Embryonic facial prominence (tissue), 1 donor: ENCODE measurements around the gene PRODH2.
A peak's percentile ranks its signal among the peaks of the same experiment; 100 is the strongest.
"Not testable (repeated sequence)": the region's sequence is repeated elsewhere in the genome, so short reads cannot be mapped to it uniquely, and the experiment has no call there.

ENCODE experiments used
- DNase-seq: peaks from one replicate; pipeline ENCODE4 v3.0.0-alpha.2; 2016; ENCODE audit errors: extremely low spot score

The PRODH2 gene

DNA sequence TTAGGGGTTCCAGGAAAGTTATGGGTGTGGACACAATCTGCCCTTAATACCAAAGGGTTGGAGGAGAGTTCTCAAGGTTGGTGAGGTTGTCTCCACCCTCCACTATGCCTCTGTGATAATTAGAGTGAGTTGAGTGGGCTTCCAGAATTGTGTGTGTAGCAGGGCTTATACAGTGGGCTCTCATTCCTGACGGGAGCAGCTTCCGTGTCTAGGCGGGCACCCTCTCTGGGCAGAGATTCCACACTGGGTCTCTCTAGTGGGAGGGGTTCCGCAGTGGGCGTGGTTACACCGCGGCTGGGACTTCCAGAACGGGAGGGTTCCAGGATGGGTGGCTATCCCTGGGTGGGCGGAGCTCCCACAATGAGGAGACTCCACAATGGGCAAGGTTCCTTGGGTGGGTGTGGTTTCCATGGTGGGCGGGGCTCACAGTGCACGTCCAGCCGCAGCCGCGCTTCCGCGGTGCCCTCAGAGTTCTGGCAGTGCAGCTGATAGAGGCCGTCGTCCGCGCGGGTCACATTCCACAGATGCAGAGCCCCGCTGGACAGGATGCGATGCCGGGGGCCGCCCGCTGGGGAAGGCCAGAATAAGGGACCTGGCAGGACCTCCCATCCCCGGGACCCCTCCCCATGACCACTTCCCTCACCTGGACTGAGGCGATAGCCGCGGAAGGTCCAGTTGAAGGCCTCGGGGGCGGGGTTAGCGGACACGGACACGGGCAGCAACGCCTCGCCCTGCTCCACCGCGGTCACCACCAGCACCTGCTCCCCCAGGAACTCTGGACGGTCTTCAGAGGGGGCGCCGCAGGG, 31.2 kb upstream of the PRODH2 start:
- no peak for DNase-seq

GRCh38 chr19:35842666-35843272, 30.1 kb upstream of the PRODH2 start:
- DNase-seq = no peak

- no peak for DNase-seq
Measured at GRCh38 chr19:35841961-35842595, 29.4 kb upstream of the PRODH2 start.

GRCh38 chr19:35836096-35836495, 23.5 kb upstream of the PRODH2 start:
- DNase-seq = not testable (repeated sequence)

DNA sequence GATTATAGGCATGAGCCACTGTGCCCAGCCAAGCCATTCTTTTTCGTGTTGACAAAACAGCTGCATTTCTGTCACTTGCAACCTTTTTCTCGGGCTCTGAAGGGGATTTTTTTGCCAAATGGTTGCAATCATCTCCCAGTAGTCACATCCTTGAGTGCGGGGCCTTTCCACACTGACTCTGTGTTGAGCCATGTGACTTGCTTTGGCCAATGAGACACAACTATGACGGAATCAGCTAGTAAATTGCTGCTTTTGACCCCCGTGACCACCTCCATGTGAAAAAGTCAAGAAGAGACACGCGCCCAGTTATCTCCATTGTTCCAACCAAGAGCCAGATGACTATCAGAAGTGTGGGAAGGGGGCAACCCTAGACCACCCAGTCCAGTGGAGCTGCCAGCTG, 21.3 kb upstream of the PRODH2 start:
- no peak for DNase-seq

- no peak for DNase-seq
Measured at GRCh38 chr19:35832054-35832453, 19.4 kb upstream of the PRODH2 start.

DNA sequence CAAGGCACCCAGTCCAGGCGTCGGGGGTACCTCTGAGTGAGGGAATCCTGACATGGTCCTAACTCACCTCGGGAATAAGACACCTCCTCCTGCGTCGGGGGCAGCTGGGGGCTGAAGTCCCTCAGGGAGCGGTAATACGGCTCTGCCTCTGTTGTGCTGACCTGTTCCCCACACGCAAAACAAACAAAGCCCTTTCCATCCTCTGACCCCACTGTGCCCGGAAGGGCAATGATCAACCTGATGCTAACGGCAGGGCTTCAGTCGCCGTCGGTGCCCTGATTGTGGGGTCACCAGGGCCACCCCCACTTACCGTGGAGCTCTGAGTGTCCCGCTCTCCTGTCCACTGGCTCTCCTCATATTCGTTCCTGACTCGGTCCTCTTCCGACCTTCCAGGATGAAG, 18.3 kb upstream of the PRODH2 start:
- no peak for DNase-seq

- DNase-seq = peak; percentile 27
Measured at GRCh38 chr19:35828692-35829301, 16.2 kb upstream of the PRODH2 start.

- DNase-seq = no peak
Measured at GRCh38 chr19:35824150-35824549, 11.5 kb upstream of the PRODH2 start.

- DNase-seq = no peak
Measured at GRCh38 chr19:35822579-35822978, 9.9 kb upstream of the PRODH2 start.

- no peak for DNase-seq
Measured at GRCh38 chr19:35818445-35818844, 5.8 kb upstream of the PRODH2 start.

DNA sequence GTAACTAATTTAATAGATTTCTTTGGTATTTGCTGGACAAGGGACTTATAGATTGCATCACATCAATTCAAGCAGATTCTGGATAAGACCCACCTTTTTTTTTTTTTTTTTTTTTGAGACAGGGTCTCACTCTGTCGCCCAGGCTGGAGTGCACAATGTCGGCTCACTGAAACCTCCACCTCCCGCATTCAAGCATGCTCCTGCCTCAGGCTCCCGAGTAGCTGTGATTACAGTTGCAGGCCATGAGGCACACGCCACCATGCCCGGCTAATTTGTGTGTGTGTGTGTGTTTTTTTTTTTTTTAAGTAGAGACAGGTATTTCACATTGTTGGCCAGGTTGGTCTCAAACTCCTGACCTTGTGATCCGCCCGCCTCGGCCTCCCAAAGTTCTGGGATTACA, 4.2 kb upstream of the PRODH2 start:
- DNase-seq = no peak

GRCh38 chr19:35816262-35816661, 3.6 kb upstream of the PRODH2 start:
- DNase-seq = no peak

- no peak for DNase-seq
Measured at GRCh38 chr19:35813043-35813890, 622 bp upstream of the PRODH2 start.

GRCh38 chr19:35811317-35812219, 1.1 kb downstream of the PRODH2 start:
- no peak for DNase-seq

GRCh38 chr19:35807633-35808032, 5.0 kb downstream of the PRODH2 start:
- DNase-seq = no peak

GRCh38 chr19:35806597-35806996, 6.0 kb downstream of the PRODH2 start:
- no peak for DNase-seq

DNA sequence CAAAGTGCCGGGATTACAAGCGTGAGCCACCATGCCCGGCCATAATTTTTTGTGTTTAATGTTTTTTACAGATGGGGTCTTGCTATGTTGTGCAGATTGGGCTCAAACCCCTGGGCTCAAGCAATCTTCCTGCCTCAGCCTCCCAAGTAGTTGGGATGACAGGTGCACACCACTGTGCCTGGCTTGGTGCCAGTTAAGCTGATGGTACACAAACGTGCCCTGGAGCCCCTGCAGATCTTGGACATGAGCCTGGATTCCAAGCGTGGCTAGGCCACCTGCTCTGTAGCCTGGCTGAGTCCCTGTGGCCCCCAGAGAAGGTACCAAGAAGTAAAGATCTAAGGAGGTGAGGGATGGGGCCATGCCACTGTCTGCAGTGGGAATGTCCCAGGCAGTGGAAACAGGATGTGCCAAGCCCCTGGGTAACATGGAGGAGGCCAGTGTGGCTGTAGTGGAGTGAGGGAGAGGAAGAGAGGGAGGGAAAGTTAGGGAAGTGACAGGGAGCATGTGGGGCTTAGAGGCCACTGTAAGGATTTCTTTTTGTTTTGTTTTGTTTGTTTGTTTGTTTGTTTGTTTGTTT, 7.0 kb downstream of the PRODH2 start:
- no peak for DNase-seq

DNA sequence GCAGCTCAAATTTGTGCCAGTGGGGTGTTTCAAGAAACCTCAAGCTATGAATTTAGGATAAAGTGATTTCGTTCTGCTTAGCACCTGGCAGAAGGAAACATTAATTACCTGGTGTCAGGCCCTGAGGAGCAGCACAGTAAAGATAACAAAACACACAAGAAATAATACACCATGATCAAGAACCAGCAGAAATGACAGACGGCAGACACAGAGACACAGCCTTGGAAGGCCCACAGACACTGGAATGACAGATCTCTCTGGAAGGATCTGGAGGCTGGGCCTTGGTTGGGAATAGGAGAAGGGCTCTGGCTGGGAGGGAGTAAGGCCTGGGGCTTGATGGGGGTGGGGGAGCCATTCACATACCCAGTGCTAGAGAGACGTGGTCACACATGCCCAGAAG, 10.8 kb downstream of the PRODH2 start:
- DNase-seq = no peak

DNA sequence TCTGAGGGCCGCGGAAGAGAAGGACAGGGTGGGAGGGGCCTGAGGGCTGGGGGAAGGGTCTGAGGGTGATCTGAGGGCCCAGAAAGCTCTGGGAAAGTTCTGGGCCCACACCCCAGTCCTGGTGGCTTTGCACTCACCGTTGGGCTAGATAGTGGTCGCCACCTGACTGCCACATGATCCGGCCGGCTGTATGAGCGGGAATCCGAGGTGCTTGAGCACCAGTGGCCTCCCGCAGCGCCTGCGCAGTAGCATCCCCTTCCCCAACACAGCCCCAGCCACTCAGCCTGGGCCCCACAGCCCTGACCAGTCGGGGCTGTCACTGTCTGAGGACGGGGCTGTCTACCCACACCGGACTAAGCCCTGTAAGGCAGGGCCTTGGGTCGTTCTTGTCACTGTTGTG, 15.0 kb downstream of the PRODH2 start:
- DNase-seq = no peak
